ENCODE results near the gene LIPF.
"Not testable (repeated sequence)": the region's sequence is repeated elsewhere in the genome, so short reads cannot be mapped to it uniquely, and the experiment has no call there.

LIPF gene

DNA sequence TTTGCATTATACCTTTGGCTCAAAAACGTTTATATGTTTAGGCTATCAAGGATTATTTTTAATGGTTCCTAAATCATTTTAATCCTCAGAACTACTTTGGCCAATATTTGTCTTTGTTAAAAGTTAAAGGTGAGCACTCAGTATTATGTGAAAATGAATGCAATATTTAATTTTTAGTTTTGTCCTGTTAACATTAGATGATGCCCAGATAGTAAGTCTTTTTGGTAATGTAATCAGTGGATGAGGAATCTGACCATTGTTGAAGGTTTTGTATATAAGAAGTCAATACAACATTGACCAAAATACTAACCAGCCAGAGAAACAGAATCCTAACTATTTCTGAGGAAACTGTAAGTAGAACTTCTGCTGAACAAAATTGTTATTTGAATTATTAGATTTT is at the start of gene LIPF:
LIPF (plus strand) TSS at position 301 of the 400 bp plus-strand sequence. CDS start 2,856 bp downstream, outside the sequence.
- no peak for DNase-seq

GRCh38 chr10:88616250-88616977 is 47.8 kb upstream of the LIPF start:
- no peak for DNase-seq

DNA sequence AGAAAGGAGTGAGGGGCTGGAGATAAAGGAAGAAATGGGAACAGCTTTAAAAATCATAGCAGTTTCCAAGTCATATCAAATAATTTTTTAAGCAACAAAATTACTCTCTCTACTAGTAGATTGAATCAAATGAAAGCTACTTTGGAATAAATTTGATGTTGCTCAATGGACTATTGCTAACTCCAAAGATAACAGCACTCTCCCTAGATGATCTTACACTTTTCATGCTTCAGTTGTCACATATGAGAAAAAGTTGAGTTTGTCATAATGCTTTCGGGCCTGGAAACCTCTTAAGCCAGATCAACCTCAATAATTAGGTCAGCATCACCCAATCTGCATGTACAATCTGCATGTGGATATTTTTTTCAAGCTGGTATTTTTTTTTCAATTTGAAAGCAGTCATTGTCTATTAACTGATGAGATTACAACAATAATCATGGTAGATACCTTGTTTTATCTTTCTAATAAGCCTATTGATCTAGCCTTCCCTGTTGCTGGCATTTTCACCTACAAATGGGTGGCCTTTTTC is 46.4 kb upstream of the LIPF start:
- DNase-seq = no peak

DNA sequence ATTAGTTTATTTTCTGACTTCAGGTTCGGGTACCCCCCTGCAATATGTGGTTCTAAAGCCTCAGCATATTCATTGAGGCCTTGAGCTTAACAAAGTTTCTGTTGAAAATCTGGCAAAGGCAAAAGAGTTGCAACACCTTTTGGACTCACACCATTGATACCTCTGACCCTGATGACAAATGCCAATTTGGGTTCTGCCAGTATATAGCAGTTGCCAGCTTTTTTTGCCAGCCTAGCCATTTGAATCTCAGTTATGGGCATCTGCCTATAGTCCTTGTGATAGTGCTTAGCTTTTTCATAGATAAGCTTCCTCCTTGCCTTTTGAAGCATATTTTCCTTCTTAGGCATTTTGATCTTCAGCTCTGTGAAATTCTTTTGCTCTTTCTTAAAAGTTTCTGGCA is 45.7 kb upstream of the LIPF start:
- DNase-seq = no peak

- no peak for DNase-seq
Observed at GRCh38 chr10:88620441-88620840, 43.8 kb upstream of the LIPF start.

GRCh38 chr10:88623835-88624234 is 40.4 kb upstream of the LIPF start:
- no peak for DNase-seq

- no peak for DNase-seq
Observed at GRCh38 chr10:88624840-88625239, 39.4 kb upstream of the LIPF start.

DNA sequence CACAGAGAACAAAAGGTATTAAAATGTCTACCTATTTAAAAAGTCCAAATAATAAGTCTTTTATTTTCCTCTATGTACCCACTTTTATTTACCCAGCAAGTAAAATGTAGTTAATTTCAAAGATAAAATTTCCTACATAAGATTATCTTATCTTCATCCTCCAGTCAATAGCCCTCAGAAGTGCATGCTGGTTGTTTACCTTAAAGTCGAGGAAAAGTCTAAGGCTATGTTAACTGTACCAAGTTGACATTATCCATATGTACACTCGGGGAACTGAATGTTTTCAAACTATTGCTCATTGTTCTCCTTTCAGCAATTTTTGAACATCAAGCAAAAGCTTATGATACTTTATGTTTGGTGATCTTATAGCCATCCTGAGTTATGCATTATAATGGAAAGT is 24.1 kb upstream of the LIPF start:
- DNase-seq = no peak

DNA sequence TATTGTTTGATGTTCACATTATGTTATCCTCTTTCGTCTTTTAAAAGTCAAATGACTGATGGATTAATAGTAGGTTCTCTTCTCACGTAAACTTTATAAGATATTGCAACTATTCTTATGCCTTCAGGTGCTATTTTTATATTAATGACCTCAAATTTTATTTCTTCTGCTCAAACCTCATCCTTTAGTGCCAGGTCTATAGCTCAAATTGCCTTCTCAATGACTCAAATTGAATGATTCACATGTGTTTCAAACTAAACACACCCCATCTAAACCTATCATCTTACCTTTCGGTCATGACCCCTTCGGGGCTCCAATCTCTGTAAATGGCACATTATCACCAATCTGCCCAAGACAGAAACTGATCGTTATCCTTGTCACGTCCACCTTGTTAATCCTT is 22.0 kb upstream of the LIPF start:
- no peak for DNase-seq

DNA sequence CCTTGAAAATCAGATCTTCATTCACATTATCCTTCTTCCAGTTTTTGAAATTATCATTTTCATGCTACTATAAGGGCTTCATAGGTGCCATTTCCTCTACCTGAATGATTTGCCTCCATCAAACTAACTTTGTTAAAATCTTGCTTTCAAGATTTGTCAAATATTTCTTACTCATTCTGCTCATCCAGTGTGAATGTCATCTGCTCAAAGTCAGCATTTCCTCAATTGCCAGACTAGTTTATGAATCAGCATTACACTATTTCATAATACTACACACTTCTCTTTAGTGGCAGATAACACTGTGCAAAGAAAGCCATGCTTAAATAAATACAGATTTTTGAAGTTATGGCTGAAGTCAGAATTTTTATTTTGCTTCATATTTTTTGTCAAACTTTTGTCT is 21.3 kb upstream of the LIPF start:
- DNase-seq = no peak

- no peak for DNase-seq
Observed at GRCh38 chr10:88647061-88647615, 17.1 kb upstream of the LIPF start.

DNA sequence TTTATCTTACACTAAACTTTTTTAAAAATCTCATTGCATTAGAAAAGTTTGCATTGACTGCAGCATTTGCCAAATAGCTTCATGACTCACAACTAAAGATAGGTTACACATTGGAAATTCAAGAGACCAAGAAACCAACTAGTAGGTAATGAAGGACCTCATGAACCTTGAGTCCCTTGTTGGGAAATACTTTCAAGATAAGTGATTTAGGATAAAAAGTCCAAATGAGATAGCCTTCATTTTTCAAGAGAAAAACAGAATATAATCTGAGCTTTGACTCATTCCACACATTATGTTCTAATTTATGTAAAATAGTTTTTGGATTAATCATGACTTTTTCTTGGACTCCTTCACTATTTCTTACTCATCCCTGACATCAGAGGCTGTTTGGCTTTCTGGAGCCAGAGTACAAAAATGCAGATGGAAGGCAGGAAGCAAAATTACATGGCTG is 13.1 kb upstream of the LIPF start:
- no peak for DNase-seq

GRCh38 chr10:88652616-88653015 is 11.6 kb upstream of the LIPF start:
- no peak for DNase-seq

DNA sequence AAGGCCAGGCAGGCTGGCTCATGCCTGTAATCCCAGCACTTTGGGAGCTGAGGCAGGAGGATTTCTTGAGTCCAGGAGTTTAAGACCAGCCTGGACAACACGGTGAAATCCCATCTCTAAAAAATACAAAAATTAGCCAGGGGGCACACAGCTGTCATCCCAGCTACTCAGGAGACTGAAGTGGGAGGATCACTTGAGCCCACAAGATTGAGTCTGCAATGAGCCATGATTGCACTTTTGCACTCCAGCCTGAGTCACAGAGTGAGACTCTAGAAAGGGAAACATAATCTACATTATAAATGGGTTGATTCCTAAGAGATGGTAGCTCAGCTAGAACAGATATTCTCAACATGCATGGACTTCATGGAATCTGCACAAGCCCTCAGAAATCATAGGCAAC is 6.3 kb upstream of the LIPF start:
- no peak for DNase-seq

- no peak for DNase-seq
Observed at GRCh38 chr10:88659725-88660597, 4.3 kb upstream of the LIPF start.

DNA sequence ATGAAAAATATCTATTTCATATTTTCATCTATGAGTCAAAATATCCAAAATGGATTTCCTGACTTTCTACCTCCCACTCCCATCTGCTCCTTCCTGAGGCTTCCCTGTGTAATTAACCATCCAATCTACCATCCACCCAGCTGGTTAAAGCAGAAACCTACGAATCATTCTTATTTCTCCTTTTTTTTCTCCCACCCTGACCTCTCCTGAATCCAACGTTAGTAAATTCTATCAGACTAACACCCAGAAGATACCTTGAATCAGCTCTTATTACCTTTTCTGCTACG is 3.7 kb upstream of the LIPF start:
- DNase-seq = peak in 1 of 2 donors; percentile 21

DNA sequence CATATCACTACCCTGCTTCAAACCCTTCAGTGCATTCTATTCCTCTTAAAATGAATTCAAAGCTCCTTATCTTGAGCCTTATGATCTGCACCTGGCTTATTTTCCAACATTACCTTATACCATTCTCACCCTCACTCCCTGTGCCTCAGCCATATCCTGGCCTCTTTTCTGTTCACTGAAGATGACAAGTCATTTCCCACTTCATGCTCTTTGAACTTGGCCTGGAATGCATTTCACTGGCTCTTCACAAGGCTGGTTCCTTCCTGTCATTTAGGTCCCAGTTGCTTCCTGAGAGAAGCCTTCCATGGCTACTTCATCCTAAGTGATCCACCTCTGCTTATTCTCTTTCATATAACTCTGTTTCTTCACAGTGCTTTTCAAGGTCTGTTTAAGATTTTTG is 3.2 kb upstream of the LIPF start:
- DNase-seq = no peak

GRCh38 chr10:88661577-88661976 is 2.7 kb upstream of the LIPF start:
- no peak for DNase-seq

DNA sequence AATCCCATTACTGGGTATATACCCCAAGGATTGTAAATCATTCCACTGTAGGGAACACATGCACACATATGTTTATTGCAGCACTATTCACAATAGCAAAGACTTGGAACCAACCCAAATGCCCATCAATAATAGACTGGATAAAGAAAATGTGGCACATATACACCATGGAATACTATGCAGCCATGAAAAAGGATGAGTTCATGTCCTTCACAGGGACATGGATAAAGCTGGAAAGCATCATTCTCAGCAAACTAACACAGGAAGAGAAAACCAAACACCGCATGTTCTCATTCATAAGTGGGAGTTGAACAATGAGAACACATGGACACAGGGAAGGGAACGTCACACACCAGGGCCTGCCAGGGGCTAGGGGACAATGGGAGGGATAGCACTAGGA is 1.1 kb upstream of the LIPF start:
- DNase-seq = not testable (repeated sequence)

GRCh38 chr10:88668465-88668864 is 4.2 kb downstream of the LIPF start:
- DNase-seq = no peak

DNA sequence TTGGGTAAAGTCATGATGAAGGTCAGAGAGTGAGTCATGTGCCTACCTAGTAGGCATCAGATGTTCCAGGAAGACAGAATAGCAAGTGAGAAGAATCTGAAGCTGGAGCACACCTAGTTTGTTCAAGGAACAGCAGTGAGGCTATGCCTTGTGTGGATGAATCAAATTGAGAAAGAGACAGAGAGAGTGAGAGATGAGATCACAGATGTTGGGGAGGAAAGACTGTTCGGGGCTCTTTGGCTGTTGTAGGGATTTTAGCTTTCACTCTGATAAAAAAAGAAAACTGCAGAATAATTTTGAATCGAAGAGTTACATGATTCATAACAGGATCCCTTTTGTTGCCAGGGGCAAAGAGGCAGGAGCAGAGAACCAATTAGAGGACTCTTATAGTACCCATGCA is 6.3 kb downstream of the LIPF start:
- no peak for DNase-seq

- DNase-seq = no peak
Observed at GRCh38 chr10:88672041-88672440, 7.8 kb downstream of the LIPF start.

GRCh38 chr10:88676283-88677060 is 12.2 kb downstream of the LIPF start:
- DNase-seq = no peak
